ENCODE results near the gene PDE4B. TPM values are rescaled to one million over a fixed set of nuclear protein-coding genes. Genes with fewer than 3 reads are reported as not detected.

PDE4B gene
- total and polyA plus RNA-seq, 12 donors = 1.2 to 14.9 (median 3.9) TPM

GRCh38 chr1:66138613-66139012 lies 345.9 kb downstream of the PDE4B start:
- Histone ChIP-seq H3K4me3 (no peak overlapping the region), H3K9me3 (replicated peaks in 1 of 3) (no peaks in the 10 kb centered on the region), H3K27me3 (no peaks in the 10 kb centered on the region), H3K27ac (no peak overlapping the region), H3K36me3 (replicated peaks in 1 of 2) (no peaks in the 10 kb centered on the region), H3K4me1 (replicated peaks in 1 of 2) (no peaks in the 10 kb centered on the region)
- TF ChIP-seq CTCF (IDR thresholded peaks at IDR 0.05) (no peak), POLR2A (IDR thresholded peaks at IDR 0.05) (no peak)
- no peak for DNase-seq
- intact Hi-C loops (cut with DNase I) = no loop called here

- Histone ChIP-seq H3K4me1 (replicated peaks in 1 of 2) (no peaks in the 10 kb centered on the region), H3K27me3 (no peaks in the 10 kb centered on the region), H3K4me3 (no peak overlapping the region), H3K9me3 (replicated peaks in 1 of 3) (no peaks in the 10 kb centered on the region), H3K36me3 (replicated peaks in 1 of 2) (no peaks in the 10 kb centered on the region), H3K27ac (no peak overlapping the region)
- DNase-seq = no peak
- TF ChIP-seq CTCF (IDR thresholded peaks at IDR 0.05) (no peak), POLR2A (IDR thresholded peaks at IDR 0.05) (no peak)
- intact Hi-C loops (cut with DNase I) = no loop called here
- WGBS, 4 donors = 62 to 66% (median 63%) methylated on average over 5 of the region's 5 CpGs
Observed at GRCh38 chr1:66140072-66140471, 347.4 kb downstream of the PDE4B start.

- Histone ChIP-seq H3K4me1 (replicated peaks in 1 of 2) (no peaks in the 10 kb centered on the region), H3K27ac (no peak overlapping the region), H3K9me3 (replicated peaks in 1 of 3) (no peaks in the 10 kb centered on the region), H3K36me3 (replicated peaks in 1 of 2) (no peaks in the 10 kb centered on the region), H3K4me3 (no peak overlapping the region), H3K27me3 (no peaks in the 10 kb centered on the region)
- no peak for DNase-seq
- WGBS, 4 donors = 42 to 57% (median 52%) methylated on average over 2 of the region's 2 CpGs
- intact Hi-C loops (cut with DNase I) = no loop called here
- TF ChIP-seq POLR2A (IDR thresholded peaks at IDR 0.05) = no peak
- TF ChIP-seq CTCF (IDR thresholded peaks at IDR 0.05) = no peak
Observed at GRCh38 chr1:66143651-66144050, 351.0 kb downstream of the PDE4B start.

GRCh38 chr1:66147226-66147835 lies 354.6 kb downstream of the PDE4B start:
- TF ChIP-seq POLR2A (IDR thresholded peaks at IDR 0.05) (no peak), CTCF (IDR thresholded peaks at IDR 0.05) (no peak)
- DNase-seq = no peak
- Histone ChIP-seq H3K4me1 (replicated peaks in 1 of 2) (no peaks in the 10 kb centered on the region), H3K36me3 (replicated peaks in 1 of 2) (no peaks in the 10 kb centered on the region), H3K9me3 (replicated peaks in 1 of 3) (no peaks in the 10 kb centered on the region), H3K27me3 (no peaks in the 10 kb centered on the region), H3K27ac (no peak overlapping the region), H3K4me3 (no peak overlapping the region)
- WGBS, 4 donors = 73 to 82% (median 80%) methylated on average over 4 of the region's 4 CpGs
- intact Hi-C loops (cut with DNase I) = no loop called here
